K562 (cell line): ENCODE data around the gene RHOB. TPM values are rescaled to one million over a fixed set of nuclear protein-coding genes. Genes with fewer than 3 reads are reported as not detected.

Experiments used
- ATAC-seq: fragments of 200-7000 bp; cut with Tn5 transposase; 3 replicates; pipeline ENCODE4 v1.9.1; 2020; ENCODE audit warnings: moderate library complexity
- BruUV-seq: library from RNA; stranded (reverse); fragments of 400-500 nt; replicated peaks from 2 replicates; lab custom pipeline; 2021; lab: Mats Ljungman, UMichigan
- CTCF ChIA-PET: fragments of 300-600 bp; formaldehyde crosslinking; extraction: SDS; loops from one replicate; lab custom pipeline; 2021; ENCODE audit warnings: low intra/inter-chr PET ratio; lab: Yijun Ruan, JAX
- POLR2A ChIA-PET: fragments of 300-600, 350-650 bp; sonication (Branson Sonifier 250); formaldehyde crosslinking; extraction: SDS; loops from one replicate; lab custom pipeline; 2021; ENCODE audit warnings: antibody characterized with exemption, inconsistent platforms; lab: Yijun Ruan, JAX
- DNase-seq, 4 experiments: peaks; one replicate each; pipeline versions ENCODE4 v3.0.0 to v3.0.0-alpha.2; 2011 to 2018; ENCODE audit warnings: low spot score in 3 of 4, mixed read lengths in 3 of 4; ENCODE audit errors: extremely low read depth in 1 of 4
- FAIRE-seq: peaks from 2 replicates; lab custom pipeline; 2011; peaks lifted over from hg19 to GRCh38; lab: Jason Lieb, UNC
- H2AFZ ChIP-seq: 2 replicates; pipeline ENCODE4 v1.6.0; 2011; ENCODE audit warnings: low read depth, low read length, control low read depth, inconsistent platforms
- H3K27ac ChIP-seq: fragments of 200-600 bp; 3 replicates; pipeline ENCODE4 v1.8.0; 2011; ENCODE audit warnings: low read depth, mild to moderate bottlenecking, control low read depth, inconsistent platforms, low read length, moderate library complexity, mixed read lengths; ENCODE audit errors: extremely low read depth
- H3K27me3 ChIP-seq, 2 experiments: fragments of 300-600 bp in 1 of 2; 2 replicates in 1 of 2; 3 replicates in 1 of 2; pipeline versions ENCODE4 v1.6.0 to v1.8.0; 2011; ENCODE audit warnings: inconsistent platforms in 2 of 2, low read length in 2 of 2, mild to moderate bottlenecking in 1 of 2, mixed read lengths in 1 of 2, moderate library complexity in 1 of 2; ENCODE audit not compliant: control insufficient read depth in 2 of 2, insufficient read depth in 2 of 2
- H3K36me3 ChIP-seq: fragments of 300-600 bp; 3 replicates; pipeline ENCODE4 v1.8.0; 2011; ENCODE audit warnings: mild to moderate bottlenecking, low read length, inconsistent platforms; ENCODE audit not compliant: control insufficient read depth, insufficient read depth
- H3K4me1 ChIP-seq, 2 experiments: fragments of 200-600 bp in 1 of 2; replicated peaks in 1 of 2; 2 replicates in 1 of 2; 3 replicates in 1 of 2; pipeline versions ENCODE4 v1.5.1 to v1.8.0; 2011; ENCODE audit warnings: inconsistent platforms in 2 of 2, low read length in 2 of 2, mild to moderate bottlenecking in 1 of 2, mixed read lengths in 1 of 2, moderate library complexity in 1 of 2; ENCODE audit not compliant: control insufficient read depth in 2 of 2, insufficient read depth in 2 of 2
- H3K4me2 ChIP-seq: 2 replicates; pipeline ENCODE4 v1.6.1; 2011; ENCODE audit warnings: low read length, control low read depth, inconsistent platforms, mixed read lengths; ENCODE audit not compliant: insufficient read depth
- H3K4me3 ChIP-seq: fragments of 200-600 bp; sonication (generic), shearing (Covaris generic); 2 replicates; pipeline ENCODE4 v1.5.1; 2016; ENCODE audit warnings: control low read depth, inconsistent platforms
- H3K79me2 ChIP-seq: fragments of 200-600 bp; 3 replicates; pipeline ENCODE4 v1.8.0; 2011; ENCODE audit warnings: low read length, inconsistent platforms; ENCODE audit not compliant: control insufficient read depth, insufficient read depth
- H3K9ac ChIP-seq, 2 experiments: 2 replicates each; pipeline versions ENCODE4 v1.6.0 to v1.6.1; 2011; ENCODE audit warnings: low read depth in 2 of 2, low read length in 2 of 2, control low read depth in 1 of 2, inconsistent platforms in 1 of 2, mild to moderate bottlenecking in 1 of 2, mixed read lengths in 1 of 2; ENCODE audit not compliant: insufficient read depth in 1 of 2
- H3K9me1 ChIP-seq: one replicate; pipeline ENCODE4 v1.6.0; 2011; ENCODE audit warnings: inconsistent platforms, mild to moderate bottlenecking, low read length, moderate library complexity; ENCODE audit not compliant: control insufficient read depth, insufficient read depth
- H3K9me3 ChIP-seq: replicated peaks from 2 replicates; pipeline ENCODE4 v1.5.1; 2011; ENCODE audit warnings: low read depth, low read length, inconsistent platforms; ENCODE audit not compliant: control insufficient read depth, insufficient read depth
- H4K20me1 ChIP-seq: replicated peaks from 2 replicates; pipeline ENCODE4 v1.6.1; 2011; ENCODE audit warnings: low read length, inconsistent platforms, mixed read lengths; ENCODE audit not compliant: control insufficient read depth, insufficient read depth
- CAMTA2 ChIP-seq: fragments of 250-450 bp; sonication (Bioruptor Pico); conservative IDR thresholded peaks from 2 replicates; pipeline ENCODE4 v1.5.1; 2022
- DACH1 ChIP-seq: fragments of 450-650 bp; IDR thresholded peaks from 2 replicates; pipeline ENCODE4 v1.6.1; 2018; ENCODE audit not compliant: partially characterized antibody
- MAFG ChIP-seq: fragments of 450-650 bp; conservative IDR thresholded peaks from 2 replicates; pipeline ENCODE4 v1.6.1; 2016; ENCODE audit warnings: missing genetic modification characterization, missing compliant biosample characterization
- MXD1 ChIP-seq: fragments of 250-450 bp; sonication (Bioruptor Pico); IDR thresholded peaks from 2 replicates; pipeline ENCODE4 v1.8.0; 2021; ENCODE audit warnings: borderline replicate concordance, mild to moderate bottlenecking, moderate library complexity; ENCODE audit not compliant: poor library complexity, severe bottlenecking
- SMAD4 ChIP-seq: fragments of 250-450 bp; sonication (Bioruptor Pico); conservative IDR thresholded peaks from 2 replicates; pipeline ENCODE4 v1.8.0; 2021; ENCODE audit warnings: inconsistent platforms, mild to moderate bottlenecking, moderate library complexity
- SMARCB1 ChIP-seq: IDR thresholded peaks from 2 replicates; pipeline ENCODE4 v1.6.1; 2011; ENCODE audit warnings: improper control_type of control experiment, low read depth; ENCODE audit not compliant: insufficient read length
- TCF7 ChIP-seq: sonication (generic); IDR thresholded peaks from 2 replicates; pipeline ENCODE4 v1.6.1; 2016; ENCODE audit warnings: antibody characterized with exemption, borderline replicate concordance
- TCF7L2 ChIP-seq: fragments of 150-350 bp; IDR thresholded peaks from 2 replicates; pipeline ENCODE4 v1.6.1; 2016; ENCODE audit warnings: low read depth, mild to moderate bottlenecking, low read length, moderate library complexity
- ZBTB11 ChIP-seq, 3 experiments: fragments of 200-800 bp in 1 of 3; fragments of 250-450 bp in 1 of 3; fragments of 450-650 bp in 1 of 3; sonication (Bioruptor Pico) in 1 of 3; sonication (Bioruptor generic) in 1 of 3; formaldehyde crosslinking in 1 of 3; IDR thresholded peaks; 2 replicates each; pipeline versions ENCODE4 v1.6.1 to v1.8.0; 2016 to 2022; ENCODE audit warnings: mild to moderate bottlenecking in 2 of 3, missing genetic modification characterization in 2 of 3, missing compliant biosample characterization in 1 of 3, moderate library complexity in 1 of 3
- ZBTB43 ChIP-seq: sonication (generic); formaldehyde crosslinking; IDR thresholded peaks from 2 replicates; pipeline ENCODE4 v1.8.0; 2023; ENCODE audit warnings: mild to moderate bottlenecking, missing genetic modification reagents
- WGBS: fragments of 100-300 bp; shearing (Covaris generic); methylation state at CpG from one replicate; pipeline ENCODE4 v1.1.6; 2016; ENCODE audit warnings: low coverage, mixed read lengths; ENCODE audit not compliant: insufficient coverage; ENCODE audit errors: missing lambda C conversion rate; 5-methylcytosine and 5-hydroxymethylcytosine counted together
- in situ Hi-C: fragments of 300-500 bp; cut with MboI; formaldehyde crosslinking; loops from 4 replicates; pipeline ENCODE4 v1.15.0; 2018; ENCODE audit warnings: inconsistent platforms, mixed read lengths
- intact Hi-C: fragments of 100-400 bp; cut with micrococcal nuclease; formaldehyde crosslinking; loops from 2 replicates; pipeline ENCODE4 v1.14.2; 2022
- polyA plus RNA-seq, 8 experiments: library from polyadenylated mRNA; depleted of rRNA in 4 of 8; stranded (reverse) in 5 of 8; unstranded in 3 of 8; fragments of >200 nt; fragmentation: Nextera tagmentation in 2 of 8; fragmentation: Illumina TruSeq in 1 of 8; extraction: Ambion mirVana in 2 of 8; extraction: Trizol in 1 of 8; gene quantifications; 2 replicates each; pipeline versions ENCODE4 v1.2.1 to v1.2.3, GENCODE V29; 2011 to 2014; ENCODE audit warnings: inconsistent platforms in 1 of 8, missing spikeins in 1 of 8
- total RNA-seq, 7 experiments: library from RNA; depleted of rRNA in 6 of 7; stranded (reverse); fragments of >200 nt in 6 of 7; fragmentation: Illumina TruSeq in 2 of 7; extraction: Trizol in 2 of 7; gene quantifications; 2 replicates each; pipeline versions ENCODE4 v1.2.1 to v1.2.3, GENCODE V29; 2011 to 2021; ENCODE audit warnings: low replicate concordance in 1 of 7

The RHOB gene
- total and polyA plus RNA-seq, 9 of the 15 experiments (the other 6 are each of a cell fraction or from before 2014, with no cell fraction given), result 0.07 to 4.8 (median 1.1) TPM

GRCh38 chr2:20444101-20444992 lies 2.5 kb upstream of the RHOB start (continued):
- no peak for TF ChIP-seq ZBTB43 (CRISPR knock-in tag)
- TF ChIP-seq CAMTA2 (CRISPR knock-in tag), result no peak

- Histone ChIP-seq H3K27ac (no peak overlapping the region), H3K9ac (no peak overlapping the region)
- TF ChIP-seq TCF7, result no peak
- TF ChIP-seq TCF7L2, result no peak
- no peak for TF ChIP-seq ZBTB11 (CRISPR knock-in tag; IDR thresholded peaks at IDR 0.05)
- TF ChIP-seq DACH1, result no peak
- TF ChIP-seq SMAD4 (CRISPR knock-in tag), result no peak
- TF ChIP-seq MAFG (tag), result no peak
- TF ChIP-seq SMARCB1, result no peak
- no peak for TF ChIP-seq MXD1 (CRISPR knock-in tag)
These were observed 1.6 kb upstream of the RHOB start for GRCh38 chr2:20444993-20445910.

More at GRCh38 chr2:20444993-20445910, 1.6 kb upstream of the RHOB start:
- no peak overlapping the region for H3K4me3 ChIP-seq
- no peaks in the 10 kb centered on the region for H3K9me3 ChIP-seq
- ChIA-PET CTCF (interaction anchor here (3.3 kb wide), 1 partner anchor 190 kb away, joined by 54 read pairs; no protein-coding TSS in a partner anchor), POLR2A (interaction anchor here (1.5 to 2.0 kb wide), 2 partner anchors 10 to 194 kb away, joined by 4 to 9 read pairs; no protein-coding TSS in a partner anchor)
- in situ Hi-C loops, result loop anchor here (5.0 to 25.0 kb wide), 2 partner anchors 192 to 492 kb away; no protein-coding TSS in a partner anchor
- H3K36me3 ChIP-seq, result no peaks in the 10 kb centered on the region; the same call in 2 of the 3 replicates
- FAIRE-seq, result no peak
- H4K20me1 ChIP-seq, result no peaks in the 10 kb centered on the region
- H3K9me1 ChIP-seq, result no peaks in the 10 kb centered on the region
- ATAC-seq, result no peak
- 0 out of 5 replicates have a peak, but pooled peaks cover 0 to 7% of the 10 kb centered on the region in 2 experiments for H3K27me3 ChIP-seq
- H3K4me1 ChIP-seq, result peaks cover 0 to 21% of the 10 kb centered on the region in 2 experiments; a peak in 2 of 5 replicates
- intact Hi-C loops, result no loop called here
- H3K79me2 ChIP-seq, result no peaks in the 10 kb centered on the region
- H3K4me2 ChIP-seq, result no peak overlapping the region
- H2AFZ ChIP-seq, result no peak overlapping the region
- no peak for DNase-seq
- no TSS peak for BruUV-seq
- 30% methylated on average over 22 of the region's 24 CpGs for WGBS
